ENCODE data around the gene ZNF385B.

ZNF385B gene

GRCh38 chr2:179427065-179427464 is 434.3 kb downstream of the ZNF385B start:
- H3K4me3 ChIP-seq (ENCODE audit: low read depth, low read length): no peak overlapping the region
- no peak for DNase-seq (ENCODE audit: low read depth)
- no peak for TF ChIP-seq CTCF (IDR thresholded peaks at IDR 0.05; ENCODE audit: insufficient read depth, low read depth, low read length, missing control alignments)

GRCh38 chr2:179424571-179424970 is 436.8 kb downstream of the ZNF385B start:
- no peak for TF ChIP-seq CTCF (IDR thresholded peaks at IDR 0.05; ENCODE audit: insufficient read depth, low read depth, low read length, missing control alignments)
- no peak overlapping the region for H3K4me3 ChIP-seq (ENCODE audit: low read depth, low read length)
- DNase-seq (ENCODE audit: low read depth): no peak

GRCh38 chr2:179422037-179422643 is 439.3 kb downstream of the ZNF385B start:
- H3K4me3 ChIP-seq (ENCODE audit: low read depth, low read length): no peak overlapping the region
- DNase-seq (ENCODE audit: low read depth): peak; percentile 73
- peak; percentile 71 for TF ChIP-seq CTCF (IDR thresholded peaks at IDR 0.05; ENCODE audit: insufficient read depth, low read depth, low read length, missing control alignments)

GRCh38 chr2:179417436-179417949 is 443.9 kb downstream of the ZNF385B start:
- no peak overlapping the region for H3K4me3 ChIP-seq (ENCODE audit: low read depth, low read length)
- TF ChIP-seq CTCF (IDR thresholded peaks at IDR 0.05; ENCODE audit: insufficient read depth, low read depth, low read length, missing control alignments): no peak
- DNase-seq (ENCODE audit: low read depth): no peak

- no peak overlapping the region for H3K4me3 ChIP-seq (ENCODE audit: low read depth, low read length)
- no peak for TF ChIP-seq CTCF (IDR thresholded peaks at IDR 0.05; ENCODE audit: insufficient read depth, low read depth, low read length, missing control alignments)
- no peak for DNase-seq (ENCODE audit: low read depth)
Measured at GRCh38 chr2:179412112-179412511, 449.3 kb downstream of the ZNF385B start.

- TF ChIP-seq CTCF (IDR thresholded peaks at IDR 0.05; ENCODE audit: insufficient read depth, low read depth, low read length, missing control alignments): peak; percentile 81
- DNase-seq (ENCODE audit: low read depth): peak; percentile 65
- H3K4me3 ChIP-seq (ENCODE audit: low read depth, low read length): no peak overlapping the region
Measured at GRCh38 chr2:179410552-179411356, 450.7 kb downstream of the ZNF385B start.

Measured in GM12865 (cell line).